Myocyte (in vitro differentiated cells): ENCODE results near the gene RAET1L. TPM values are rescaled to one million over a fixed set of nuclear protein-coding genes. Genes with fewer than 3 reads are reported as not detected.
"Not testable (repeated sequence)": the region's sequence is repeated elsewhere in the genome, so short reads cannot be mapped to it uniquely, and the experiment has no call there.

Experiments used
- DNase-seq: peaks from one replicate; pipeline ENCODE4 v3.0.0-alpha.2; 2012; ENCODE audit warnings: low read depth
- total RNA-seq: library from RNA; depleted of rRNA; stranded (reverse); fragments of >200 nt; gene quantifications from 2 replicates; pipeline ENCODE4 v1.2.3, GENCODE V29; 2014

RAET1L gene
- total RNA-seq, 1 donor from 2014 or later = not detected

DNA sequence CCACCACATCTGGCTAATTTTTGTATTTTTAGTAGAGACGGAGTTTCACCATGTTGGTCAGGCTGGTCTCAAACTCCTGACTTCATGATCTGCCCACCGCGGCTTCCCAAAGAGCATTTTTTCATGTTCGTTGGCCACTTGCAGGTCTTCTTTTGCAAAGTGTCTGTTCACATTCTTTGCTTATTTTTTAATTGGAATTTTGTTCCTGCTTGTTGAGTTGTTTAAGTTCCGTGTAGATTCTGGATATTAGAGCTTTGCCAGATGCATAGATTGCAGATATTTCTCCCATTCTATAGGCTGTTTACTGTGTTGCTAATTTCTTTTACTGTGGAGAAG lies 8.2 kb downstream of the RAET1L start:
- DNase-seq = not testable (repeated sequence)

DNA sequence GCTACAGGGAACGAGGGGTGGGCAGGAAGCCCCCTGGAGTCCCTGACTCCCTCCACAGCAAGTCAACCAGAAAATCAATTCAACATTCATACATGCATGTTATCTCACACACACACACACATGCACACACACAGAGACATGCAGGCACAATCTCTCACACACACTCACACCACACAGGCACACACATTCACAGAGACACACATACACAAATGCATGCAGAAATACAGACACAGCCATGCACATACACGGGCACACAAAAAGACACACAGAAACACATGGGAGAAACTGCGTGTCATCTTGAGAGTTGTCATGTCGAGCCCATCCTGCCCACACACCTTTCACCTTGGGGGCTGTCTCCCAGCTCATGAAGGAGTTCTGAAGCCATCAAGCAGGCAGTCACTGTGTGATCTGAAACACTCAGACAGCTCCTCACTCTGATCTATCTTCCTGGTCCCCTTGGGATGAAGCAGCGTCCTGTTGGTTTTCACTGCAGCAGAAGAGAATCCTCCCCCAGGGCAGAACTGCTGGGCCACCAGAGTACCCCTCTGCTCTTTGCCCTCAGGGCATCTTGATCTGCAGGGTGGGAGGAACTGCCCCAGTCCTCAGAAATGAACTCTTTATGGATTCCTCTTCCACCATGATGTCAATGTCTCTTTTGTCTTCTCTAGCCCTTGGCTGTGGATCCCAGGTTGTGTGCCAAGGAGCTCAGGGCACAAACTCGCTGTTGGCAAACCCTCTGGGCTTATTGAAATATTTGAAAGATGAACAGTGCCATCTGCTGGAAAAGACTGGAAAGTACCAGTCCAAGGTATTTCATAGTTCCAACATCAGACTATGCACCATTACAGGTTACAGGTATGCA lies 8.8 kb downstream of the RAET1L start:
- DNase-seq = peak; percentile 75

DNA sequence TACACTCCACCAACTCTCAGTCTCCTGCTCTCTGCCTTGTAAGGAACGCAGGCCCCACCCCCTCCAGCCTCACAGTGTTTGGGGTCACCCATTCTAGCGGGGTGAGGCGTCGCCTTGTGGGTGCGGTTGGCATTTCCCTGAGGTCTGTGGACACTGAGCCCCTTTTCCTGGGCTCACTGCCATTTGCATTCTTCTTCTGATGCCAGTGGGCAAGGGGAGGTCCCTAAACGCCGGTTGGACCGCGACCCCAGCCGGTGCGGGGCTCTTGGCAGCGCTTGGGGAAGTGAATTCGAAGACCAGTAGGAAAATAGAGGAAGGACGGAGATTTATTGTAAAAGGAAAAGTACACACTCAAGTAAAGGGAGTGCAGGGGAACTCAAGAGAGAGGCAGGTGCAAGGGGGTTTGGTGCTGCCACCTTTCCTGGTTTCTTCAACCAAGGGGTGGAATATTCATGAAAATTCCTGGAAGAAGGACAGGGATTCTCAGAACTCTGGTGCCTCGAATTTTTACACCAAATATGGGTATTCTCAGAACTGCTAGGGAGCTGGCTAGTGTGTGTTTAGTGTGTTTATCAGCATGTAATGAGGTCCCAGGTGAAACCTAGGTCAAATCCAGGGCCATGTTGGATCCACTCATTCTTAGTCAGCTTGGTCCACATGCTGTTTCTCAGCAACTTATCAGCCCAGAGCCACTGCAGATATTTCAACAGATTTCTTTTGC lies 9.9 kb downstream of the RAET1L start:
- peak; percentile 13 for DNase-seq

DNA sequence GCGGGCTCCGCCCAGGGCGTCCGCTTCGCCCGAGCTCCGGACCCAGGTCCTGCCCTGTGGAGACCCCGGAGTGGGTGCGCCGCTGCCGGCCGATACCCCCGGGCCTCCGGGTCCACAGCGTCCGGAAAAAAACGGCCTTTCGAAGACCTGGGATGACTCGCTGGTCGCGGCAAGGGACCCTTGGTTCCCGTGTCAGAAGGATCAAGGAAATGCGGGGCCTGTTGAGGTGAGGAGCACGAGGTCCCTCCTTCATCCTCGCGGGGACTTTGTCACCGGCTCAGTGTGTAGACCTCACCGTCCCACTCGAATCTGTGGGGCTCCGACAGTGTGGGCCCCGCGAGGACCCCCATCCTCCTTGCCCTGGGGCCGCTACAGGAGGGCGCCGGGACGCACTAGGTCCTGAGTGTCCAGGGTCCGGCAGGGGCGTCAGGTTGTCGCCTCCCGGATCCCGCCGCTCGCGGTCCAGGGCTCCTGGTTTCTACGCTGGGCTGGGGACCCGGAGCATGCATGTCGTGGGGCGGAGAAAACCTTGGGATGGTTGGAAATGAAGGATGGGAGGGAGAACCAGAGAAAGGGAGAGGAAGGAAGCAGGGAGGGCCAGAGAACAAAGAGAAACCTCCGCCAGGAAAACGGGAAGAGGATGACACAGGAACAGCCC lies 10.6 kb downstream of the RAET1L start:
- not testable (repeated sequence) for DNase-seq

DNA sequence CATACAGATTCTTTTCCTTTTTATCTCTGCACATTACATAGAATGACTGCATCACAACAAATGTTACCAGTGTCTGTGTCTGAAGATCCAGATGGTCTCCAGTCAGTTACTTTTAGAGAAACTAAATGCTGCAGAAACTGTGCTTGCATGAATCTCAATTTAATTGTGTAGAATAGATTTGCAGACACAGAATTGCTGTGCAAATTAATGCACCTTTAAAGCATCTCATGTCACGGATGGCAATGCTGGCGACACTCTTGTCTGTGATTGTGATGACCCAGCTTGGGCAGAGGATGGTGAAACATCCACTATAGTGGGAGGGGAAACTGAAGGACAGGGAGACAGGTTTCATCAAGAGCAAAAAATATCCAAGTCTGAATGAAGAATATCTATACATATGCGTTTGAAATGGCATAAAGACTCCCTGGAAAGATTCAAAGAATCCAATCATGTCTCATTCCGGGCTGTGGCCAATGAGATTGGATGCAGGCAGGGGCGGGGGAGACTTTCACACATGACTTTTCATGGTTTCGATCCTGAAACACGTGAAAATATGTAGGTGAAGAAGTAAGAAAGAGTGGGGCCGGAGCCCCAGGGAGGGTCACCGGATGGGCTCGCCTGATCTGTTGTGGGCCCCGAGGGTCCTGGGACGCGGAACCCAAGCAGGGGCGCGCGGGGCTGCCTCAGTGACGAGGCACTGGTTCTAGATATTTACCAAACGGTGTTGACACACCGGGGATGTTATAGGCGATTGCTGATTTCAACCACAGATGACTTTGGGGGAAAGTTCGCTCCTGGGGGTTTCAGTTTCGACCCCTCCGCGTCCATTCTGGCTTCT lies 11.3 kb downstream of the RAET1L start:
- not testable (repeated sequence) for DNase-seq

DNA sequence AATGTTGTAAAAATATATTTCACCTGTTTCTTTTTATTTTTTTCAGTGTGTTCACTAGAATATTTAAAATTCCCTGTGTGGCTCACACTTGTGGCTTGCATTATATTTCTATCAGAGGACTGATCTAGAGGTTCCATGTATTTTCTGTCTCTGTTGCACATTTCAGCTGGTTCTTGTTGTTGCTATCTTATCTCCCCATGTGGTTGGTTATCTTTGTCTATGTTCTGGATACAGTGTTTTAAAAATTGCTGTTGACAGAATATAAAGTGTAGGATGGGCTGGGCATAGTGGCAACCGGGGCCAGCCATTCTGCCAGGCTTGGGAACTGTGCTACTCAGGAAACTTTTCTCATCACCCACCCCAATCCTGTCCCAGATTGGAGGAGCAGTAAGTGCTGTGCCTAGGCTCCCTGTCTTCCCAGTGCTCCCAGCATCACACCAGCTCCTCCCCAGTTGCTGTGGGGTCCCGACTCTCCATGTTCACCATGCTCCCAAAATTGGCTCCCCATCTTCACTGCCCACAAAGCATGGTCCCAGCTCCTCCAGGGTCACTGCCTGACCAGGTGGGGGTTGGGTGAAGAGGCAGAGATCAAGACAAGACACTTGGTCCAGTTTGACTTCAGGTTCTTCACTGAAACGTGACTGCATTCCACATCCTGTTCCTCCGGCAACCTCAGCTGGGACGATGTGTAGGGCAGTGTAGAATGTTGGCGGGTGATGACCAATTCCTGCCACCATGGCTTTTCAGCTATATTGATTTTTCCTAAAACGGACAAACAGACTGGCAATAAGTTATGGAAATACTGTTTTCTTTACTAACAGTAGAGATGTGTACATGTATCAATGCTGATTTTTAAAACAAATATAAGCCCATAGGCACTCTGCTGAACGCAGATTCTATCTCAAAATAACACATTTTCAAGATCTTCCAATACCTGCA lies 12.2 kb downstream of the RAET1L start:
- DNase-seq = not testable (repeated sequence)

DNA sequence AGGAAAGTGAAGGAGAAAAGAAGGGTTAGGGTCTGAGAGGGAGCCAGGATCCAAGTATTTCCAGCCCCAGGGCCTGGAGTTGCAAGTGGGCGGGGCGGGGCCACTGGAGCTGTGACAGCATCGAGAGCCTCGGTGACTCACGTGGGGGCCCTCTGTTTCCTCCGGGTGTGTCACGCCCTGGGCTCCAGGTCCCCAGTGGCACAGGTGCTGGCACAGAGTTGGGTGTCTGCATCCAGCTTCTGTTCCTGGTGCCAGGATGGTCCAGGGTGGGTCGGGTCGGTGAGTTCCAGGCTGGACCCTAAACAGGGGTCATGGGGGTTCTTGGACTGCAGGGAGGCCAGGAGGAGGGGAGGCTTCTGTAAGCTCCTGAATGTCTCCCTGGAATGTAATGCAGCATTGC lies 16.7 kb downstream of the RAET1L start:
- no peak for DNase-seq

DNA sequence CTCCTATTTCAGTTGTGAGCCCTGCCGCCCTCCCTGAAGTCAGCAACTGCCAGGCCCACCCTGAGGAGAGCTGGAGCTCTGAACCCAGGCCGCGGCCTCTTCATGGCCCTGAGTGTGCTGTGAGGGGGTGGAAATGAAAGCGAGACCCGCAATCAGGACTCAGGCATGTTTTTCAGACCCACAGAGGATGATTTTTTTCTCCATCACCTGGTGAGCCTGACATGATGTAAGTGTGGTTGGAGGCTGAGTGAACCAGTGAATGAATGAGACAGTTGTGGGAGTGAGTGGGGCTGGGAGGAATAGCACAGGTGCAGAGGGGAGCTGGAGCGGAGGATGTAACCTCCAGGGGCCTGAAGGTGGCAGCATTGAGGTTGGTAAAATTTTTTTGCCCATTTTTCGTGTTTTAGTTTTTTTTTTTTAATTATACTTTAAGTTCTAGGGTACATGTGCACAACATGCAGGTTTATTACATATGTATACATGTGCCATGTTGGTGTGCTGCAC lies 18.3 kb downstream of the RAET1L start:
- DNase-seq = peak; percentile 67

DNA sequence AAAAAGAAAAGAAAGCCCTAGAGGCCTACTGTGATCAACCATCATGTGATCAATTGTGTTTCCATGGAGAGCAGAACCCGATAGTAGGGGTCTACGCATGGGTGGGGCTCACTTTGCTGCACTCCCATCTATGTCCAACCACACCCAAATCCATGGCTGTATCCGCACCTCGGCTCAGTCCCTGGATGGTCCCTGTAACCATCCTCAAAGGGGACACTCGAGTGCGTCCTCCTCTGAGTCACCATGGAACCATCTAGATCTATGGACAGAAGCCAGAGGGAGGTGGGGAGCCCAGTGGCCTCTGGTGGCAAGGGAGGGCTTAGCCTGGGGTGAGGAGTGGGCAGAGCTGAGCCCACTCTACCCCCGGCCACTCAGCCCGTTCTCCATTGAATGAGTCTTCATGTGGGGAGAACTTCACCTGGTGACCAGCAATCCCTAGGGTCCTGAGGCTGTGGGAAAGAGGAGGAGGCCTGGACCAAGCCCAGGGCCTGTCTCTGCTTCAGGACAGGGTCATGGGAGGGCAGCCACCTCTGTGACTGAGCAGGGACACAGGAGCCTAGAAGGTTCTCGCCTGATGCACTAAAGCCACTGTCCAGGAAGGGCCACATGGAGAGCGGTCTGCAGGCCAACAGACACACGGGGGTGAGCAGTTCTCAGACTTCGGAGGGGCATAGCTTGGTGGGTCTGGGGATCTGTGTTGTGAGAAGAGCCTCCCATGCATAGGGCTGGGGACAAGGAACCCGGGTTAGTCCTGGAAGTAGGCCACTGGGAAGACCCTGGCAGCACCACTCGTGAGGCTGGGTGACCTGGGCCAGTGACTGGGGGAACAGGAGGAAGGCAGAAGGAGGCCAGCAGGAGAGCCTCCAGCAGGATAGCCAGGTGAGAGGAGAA lies 19.3 kb downstream of the RAET1L start:
- DNase-seq = no peak

DNA sequence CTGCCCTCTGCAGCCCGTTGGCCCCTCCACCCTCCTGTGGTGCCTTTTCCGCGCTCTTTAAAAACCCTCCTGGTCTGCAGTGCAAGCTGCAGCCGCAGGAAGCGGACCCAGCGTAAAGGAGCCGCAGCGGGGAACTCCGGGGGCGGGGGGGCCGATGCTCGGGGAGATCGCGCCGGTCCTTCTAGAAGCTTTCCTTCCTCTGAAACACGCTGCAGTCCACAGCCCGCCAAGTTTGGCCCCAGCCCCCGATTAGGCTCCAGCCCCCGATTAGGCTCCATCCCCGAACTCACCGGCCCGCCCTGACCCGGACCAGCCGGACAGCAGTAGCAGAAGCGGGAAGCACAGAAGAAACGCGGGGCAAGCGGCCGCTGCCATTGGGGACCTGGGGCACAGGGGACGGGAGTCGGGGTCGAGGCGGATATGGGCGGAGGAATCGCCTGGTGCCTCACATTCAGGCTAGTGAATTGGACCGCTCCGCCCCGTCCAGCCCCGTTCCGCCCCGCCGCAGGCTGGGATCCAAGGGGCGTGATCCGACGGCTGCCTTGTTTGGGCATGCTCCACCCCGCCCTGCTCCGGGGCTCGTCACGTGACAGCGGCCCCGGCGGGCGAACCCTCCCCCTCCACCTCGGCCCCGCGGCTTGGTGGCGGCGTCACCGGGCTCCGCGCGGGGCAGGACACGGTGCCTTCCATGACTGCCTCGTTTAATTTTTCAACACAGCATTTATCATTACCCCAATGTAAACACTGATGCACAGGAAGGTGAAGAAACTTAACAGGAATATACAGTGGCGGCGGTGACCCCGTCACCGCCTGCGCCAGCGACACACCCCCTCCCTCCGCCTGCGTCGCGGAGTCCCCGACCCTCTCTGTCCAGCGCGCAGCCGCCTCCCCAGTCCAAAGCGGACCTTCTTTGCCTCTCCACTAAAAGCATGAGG lies 20.3 kb downstream of the RAET1L start:
- DNase-seq = peak; percentile 90

DNA sequence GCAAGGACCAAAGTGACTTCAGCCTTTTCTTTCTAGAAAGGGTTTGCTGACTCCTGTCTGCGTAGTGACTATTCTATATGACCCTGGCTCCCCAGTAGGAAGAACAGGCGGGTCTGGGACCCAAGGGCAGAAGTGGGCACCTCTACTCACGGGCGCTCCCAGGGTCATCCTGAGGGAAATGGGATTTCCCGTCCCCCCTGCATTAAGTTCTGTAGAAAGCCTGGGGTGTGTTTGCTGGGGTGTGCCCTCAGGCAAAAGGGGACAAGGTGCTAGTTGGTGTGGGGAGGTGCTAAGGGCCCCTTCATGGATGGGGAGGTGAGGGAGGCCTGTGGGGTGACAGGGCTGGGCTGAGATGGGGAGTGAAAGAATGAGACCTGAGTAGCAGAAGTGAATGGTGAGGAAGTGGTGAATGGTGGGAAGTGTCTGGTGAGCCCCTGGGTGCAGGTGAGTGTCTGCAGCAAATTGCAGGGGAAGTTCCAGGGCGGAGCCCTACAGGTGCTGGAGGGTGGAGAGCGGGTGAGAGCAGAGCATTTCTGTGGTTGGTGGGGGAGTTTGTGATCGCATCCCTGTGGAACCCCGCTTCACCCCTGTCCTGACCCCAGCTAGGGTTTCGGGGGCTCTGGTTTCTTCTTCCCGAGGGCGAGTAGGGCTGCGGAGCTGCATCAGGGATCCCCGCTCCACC lies 21.1 kb downstream of the RAET1L start:
- no peak for DNase-seq

DNA sequence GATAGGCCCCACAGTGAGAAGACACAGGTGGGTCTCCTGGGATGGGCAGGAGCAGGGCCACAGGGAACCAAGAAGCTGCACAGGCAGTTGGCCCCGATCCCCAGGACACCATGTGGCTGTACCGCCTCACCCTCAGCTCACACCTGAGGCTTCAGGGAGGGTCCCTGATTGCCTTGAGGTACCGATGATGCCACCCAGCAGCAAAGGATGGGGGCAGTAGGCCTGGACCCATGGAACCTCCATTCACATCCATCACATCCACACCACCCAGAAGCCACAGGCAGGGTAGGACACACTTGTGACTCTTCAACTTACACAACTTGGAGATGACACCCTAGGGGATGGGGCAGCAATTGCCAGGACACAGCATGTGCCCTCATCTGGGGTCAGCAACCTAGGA lies 21.7 kb downstream of the RAET1L start:
- not testable (repeated sequence) for DNase-seq

DNA sequence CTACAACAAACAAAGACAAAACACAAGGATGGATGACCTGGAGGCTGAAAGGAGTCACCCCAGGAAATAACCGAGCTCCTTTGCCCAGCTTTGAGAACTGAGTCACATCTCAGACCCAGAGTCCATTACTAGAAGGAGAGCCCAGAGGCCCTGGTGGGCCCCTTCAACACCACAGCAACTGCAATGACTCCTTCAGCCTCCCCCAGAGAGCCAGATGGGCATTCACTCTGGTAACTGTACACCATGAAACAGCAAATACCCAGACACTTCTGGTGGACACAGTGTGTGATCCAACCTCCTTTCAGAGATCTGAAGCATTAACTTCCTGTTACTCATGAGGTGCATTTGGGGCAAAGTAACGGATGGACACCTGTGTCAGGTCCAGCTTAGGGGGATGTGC lies 22.6 kb downstream of the RAET1L start:
- DNase-seq = no peak

DNA sequence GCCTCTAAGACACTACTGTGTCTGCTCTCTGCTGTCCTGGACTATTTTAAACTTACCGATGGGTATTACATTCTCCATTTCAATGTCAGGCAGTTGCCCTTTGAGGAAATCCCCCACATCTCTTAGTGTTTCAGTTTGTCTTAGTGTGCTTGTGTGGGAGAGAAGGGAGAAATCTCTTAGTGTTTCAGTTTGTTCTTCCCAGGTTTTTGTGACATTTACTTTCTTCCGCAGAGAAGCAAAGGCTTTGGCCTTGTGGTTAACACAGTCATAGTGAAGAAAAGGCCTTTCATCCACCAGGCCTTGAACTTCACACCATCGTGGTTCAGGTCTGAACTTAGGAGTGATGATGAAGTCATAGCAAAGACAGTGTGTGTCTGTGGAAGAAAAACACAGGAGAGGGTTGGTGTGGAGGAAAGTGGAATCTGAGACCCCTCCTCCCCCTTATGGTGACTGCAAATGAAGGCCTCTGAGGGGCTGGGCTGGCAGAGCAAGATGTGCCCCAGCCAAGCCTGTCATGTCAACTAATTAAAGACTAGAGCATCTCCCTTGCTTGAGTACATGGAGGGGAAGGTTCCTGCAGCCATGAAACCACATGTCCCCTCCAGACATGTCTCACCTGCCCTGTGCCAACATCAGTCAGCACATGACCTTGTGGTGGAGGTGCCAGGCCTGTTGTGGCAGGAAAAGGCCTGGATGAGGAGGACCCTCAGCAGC lies 23.9 kb downstream of the RAET1L start:
- no peak for DNase-seq

DNA sequence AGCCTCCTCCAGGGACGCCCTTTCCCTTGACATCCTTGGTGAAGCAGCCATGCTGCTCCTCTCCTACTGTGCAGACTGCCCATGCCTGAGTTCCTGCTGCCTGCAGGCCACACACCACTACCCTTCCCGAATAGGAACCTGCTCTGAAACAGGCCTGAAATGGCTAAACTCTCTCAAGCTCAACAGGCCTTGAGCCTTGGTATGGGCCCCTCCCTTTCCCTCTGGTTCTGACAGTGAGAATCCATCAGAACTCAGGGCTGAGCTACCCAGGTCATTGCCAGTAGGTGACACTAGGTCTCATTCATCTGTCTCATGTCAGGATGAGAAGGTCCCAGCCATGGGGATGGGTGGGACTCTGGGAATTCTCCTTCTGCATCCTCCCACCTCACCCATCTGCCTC lies 25.7 kb downstream of the RAET1L start:
- no peak for DNase-seq

DNA sequence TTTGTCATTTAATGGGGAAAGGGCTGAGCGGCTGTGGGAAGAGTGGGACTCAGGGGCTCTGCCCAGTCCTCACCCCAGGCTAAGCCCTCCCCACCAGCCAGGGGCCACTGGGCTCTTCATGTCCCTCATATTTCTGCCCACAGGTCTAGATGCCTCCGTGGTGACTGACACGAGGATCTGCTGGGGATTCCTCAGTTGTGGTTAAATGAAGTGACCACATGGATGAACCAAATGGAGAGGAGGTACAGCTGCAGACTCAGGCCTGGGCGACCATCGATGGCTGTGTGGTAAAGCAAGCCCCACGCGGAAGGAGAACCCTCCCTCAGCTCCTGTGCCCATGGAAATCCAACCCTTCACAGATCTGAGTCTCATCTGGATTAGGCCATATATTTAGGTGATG lies 29.4 kb downstream of the RAET1L start:
- peak; percentile 94 for DNase-seq
